BLaER1 treated with 17β-estradiol and CSF1 and Interleukin-3, amounts not matched to agents 10 nM and 100 nM (cell line): Measurements from ENCODE around the gene OAS3.
"Not testable (repeated sequence)": the region's sequence is repeated elsewhere in the genome, so short reads cannot be mapped to it uniquely, and the experiment has no call there.

ENCODE experiments used
- H3K27ac ChIP-seq, 11 experiments: shearing (Covaris generic); formaldehyde crosslinking; 2 replicates each; pipeline ENCODE4 v1.8.1; 2022
- H3K27me3 ChIP-seq, 11 experiments: shearing (Covaris generic); formaldehyde crosslinking; 2 replicates each; pipeline ENCODE4 v1.8.1; 2022
- H3K36me3 ChIP-seq, 11 experiments: shearing (Covaris generic); formaldehyde crosslinking; 2 replicates each; pipeline ENCODE4 v1.8.1; 2022
- H3K4me1 ChIP-seq, 10 experiments: shearing (Covaris generic); formaldehyde crosslinking; 2 replicates each; pipeline ENCODE4 v1.8.1; 2022
- H3K4me2 ChIP-seq, 11 experiments: shearing (Covaris generic); formaldehyde crosslinking; 2 replicates each; pipeline ENCODE4 v1.8.1; 2022
- H3K4me3 ChIP-seq, 10 experiments: shearing (Covaris generic); formaldehyde crosslinking; 2 replicates each; pipeline ENCODE4 v1.8.1; 2022
- H3K9ac ChIP-seq, 11 experiments: shearing (Covaris generic); formaldehyde crosslinking; 2 replicates each; pipeline ENCODE4 v1.8.1; 2022
- H3K9me3 ChIP-seq, 11 experiments: shearing (Covaris generic); formaldehyde crosslinking; replicated peaks in 1 of 11; 2 replicates each; pipeline ENCODE4 v1.8.1; 2022
- H4K20me1 ChIP-seq, 11 experiments: shearing (Covaris generic); formaldehyde crosslinking; 2 replicates each; pipeline ENCODE4 v1.8.1; 2022
- Cebpa-rat ChIP-seq, 11 experiments: shearing (Covaris generic); IDR thresholded peaks; 2 replicates each; pipeline ENCODE4 v1.8.1; 2022

The OAS3 gene

DNA sequence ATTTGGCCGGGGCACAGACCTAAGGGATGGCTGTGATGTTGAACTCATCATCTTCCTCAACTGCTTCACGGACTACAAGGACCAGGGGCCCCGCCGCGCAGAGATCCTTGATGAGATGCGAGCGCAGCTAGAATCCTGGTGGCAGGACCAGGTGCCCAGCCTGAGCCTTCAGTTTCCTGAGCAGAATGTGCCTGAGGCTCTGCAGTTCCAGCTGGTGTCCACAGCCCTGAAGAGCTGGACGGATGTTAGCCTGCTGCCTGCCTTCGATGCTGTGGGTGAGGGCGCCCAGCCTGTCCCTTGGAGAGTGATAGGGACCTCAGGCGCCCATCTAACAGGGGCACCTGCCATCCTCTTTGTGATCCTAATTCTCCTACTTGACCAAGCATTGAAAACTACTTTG, 12.4 kb downstream of the OAS3 start:
- Histone ChIP-seq H3K4me2 (no peak overlapping the region), H4K20me1 (no peaks in the 10 kb centered on the region; a peak in 1 of 22 replicates), H3K9me3 (peaks cover 0 to 14% (median 8%) of the 10 kb centered on the region in 11 experiments; a peak in 15 of 22 replicates), H3K27ac (no peak overlapping the region), H3K9ac (no peak overlapping the region), H3K4me1 (no peaks in the 10 kb centered on the region), H3K4me3 (no peak overlapping the region), H3K27me3 (no peaks in the 10 kb centered on the region), H3K36me3 (peaks cover 6 to 53% (median 30%) of the 10 kb centered on the region in 11 experiments; a peak in 12 of 22 replicates)
- TF ChIP-seq Cebpa-rat (IDR thresholded peaks at IDR 0.05): no peak

DNA sequence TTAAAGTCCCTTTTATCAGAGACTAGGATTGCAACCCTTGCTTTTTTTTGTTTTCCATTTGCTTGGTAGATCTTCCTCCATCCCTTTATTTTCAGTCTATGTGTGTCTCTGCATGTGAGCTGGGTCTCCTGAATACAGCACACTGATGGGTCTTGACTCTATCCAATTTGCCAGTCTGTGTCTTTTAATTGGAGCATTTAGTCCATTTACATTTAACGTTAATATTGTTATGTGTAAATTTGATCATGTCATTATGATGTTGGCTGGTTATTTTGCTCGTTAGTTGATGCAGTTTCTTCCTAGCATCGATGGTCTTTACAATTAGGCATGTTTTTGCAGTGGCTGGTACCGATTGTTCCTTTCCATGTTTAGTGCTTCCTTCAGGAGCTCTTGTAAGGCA, 18.9 kb downstream of the OAS3 start:
- not testable (repeated sequence) for H4K20me1 ChIP-seq, H3K4me3 ChIP-seq, H3K4me1 ChIP-seq, H3K9ac ChIP-seq, H3K27me3 ChIP-seq, H3K27ac ChIP-seq, H3K4me2 ChIP-seq
- peaks cover 0 to 21% (median 10%) of the 10 kb centered on the region in 11 experiments; a peak in 20 of 22 replicates for H3K9me3 ChIP-seq
- peaks cover 10 to 39% (median 20%) of the 10 kb centered on the region in 11 experiments; a peak in 20 of 22 replicates for H3K36me3 ChIP-seq

DNA sequence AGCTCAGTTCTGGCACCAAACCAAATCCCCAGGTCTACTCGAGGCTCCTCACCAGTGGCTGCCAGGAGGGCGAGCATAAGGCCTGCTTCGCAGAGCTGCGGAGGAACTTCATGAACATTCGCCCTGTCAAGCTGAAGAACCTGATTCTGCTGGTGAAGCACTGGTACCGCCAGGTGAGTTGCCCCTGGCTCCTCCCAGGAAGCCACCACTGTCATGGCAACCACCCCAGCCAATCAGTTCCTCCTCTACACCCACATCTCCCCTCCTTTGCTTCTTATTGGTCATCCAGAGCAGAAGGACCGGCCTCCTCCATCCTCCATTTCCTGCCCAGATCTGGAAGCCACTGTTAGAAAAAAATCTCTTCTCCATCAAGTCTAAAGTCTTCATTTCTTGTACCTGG, 22.8 kb downstream of the OAS3 start:
- H3K4me1 ChIP-seq: no peaks in the 10 kb centered on the region
- H3K4me2 ChIP-seq: no peak overlapping the region
- no peak overlapping the region for H3K27ac ChIP-seq
- peaks cover 30 to 64% (median 43%) of the 10 kb centered on the region in 11 experiments; a peak in 21 of 22 replicates for H3K36me3 ChIP-seq
- H3K9me3 ChIP-seq: peaks cover 0 to 18% (median 7%) of the 10 kb centered on the region in 11 experiments; a peak in 11 of 22 replicates
- H3K4me3 ChIP-seq: no peak overlapping the region
- no peak for TF ChIP-seq Cebpa-rat (IDR thresholded peaks at IDR 0.05)
- H3K27me3 ChIP-seq: no peaks in the 10 kb centered on the region
- H4K20me1 ChIP-seq: no peaks in the 10 kb centered on the region; a peak in 2 of 22 replicates
- no peak overlapping the region for H3K9ac ChIP-seq

DNA sequence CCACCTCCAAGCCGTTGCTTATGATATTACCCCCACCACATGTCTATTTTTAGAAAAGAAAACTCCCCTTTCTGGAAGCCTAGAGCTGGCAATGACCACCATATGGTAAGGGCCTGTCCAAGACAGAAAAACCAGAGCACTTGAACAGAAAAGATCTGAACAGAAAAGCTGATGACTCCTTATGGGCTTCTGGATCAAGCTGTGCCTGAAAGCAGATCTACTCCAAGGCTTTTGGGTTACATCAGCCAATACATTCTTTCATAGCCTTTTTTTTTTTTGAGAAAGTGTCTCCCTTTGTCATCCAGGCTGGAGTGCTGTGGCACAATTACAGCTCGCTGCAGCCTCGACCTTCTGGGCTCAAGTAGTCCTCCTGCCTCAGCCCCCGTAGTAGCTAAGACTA, 23.3 kb downstream of the OAS3 start:
- Histone ChIP-seq H3K4me3 (no peak overlapping the region), H3K9me3 (peaks cover 0 to 18% (median 7%) of the 10 kb centered on the region in 11 experiments; a peak in 11 of 22 replicates), H3K27me3 (no peaks in the 10 kb centered on the region), H3K27ac (no peak overlapping the region), H3K4me1 (no peaks in the 10 kb centered on the region), H3K9ac (no peak overlapping the region), H4K20me1 (no peaks in the 10 kb centered on the region; a peak in 2 of 22 replicates), H3K36me3 (peaks cover 30 to 68% (median 47%) of the 10 kb centered on the region in 11 experiments; a peak in 21 of 22 replicates), H3K4me2 (no peak overlapping the region)
- TF ChIP-seq Cebpa-rat (IDR thresholded peaks at IDR 0.05): no peak

DNA sequence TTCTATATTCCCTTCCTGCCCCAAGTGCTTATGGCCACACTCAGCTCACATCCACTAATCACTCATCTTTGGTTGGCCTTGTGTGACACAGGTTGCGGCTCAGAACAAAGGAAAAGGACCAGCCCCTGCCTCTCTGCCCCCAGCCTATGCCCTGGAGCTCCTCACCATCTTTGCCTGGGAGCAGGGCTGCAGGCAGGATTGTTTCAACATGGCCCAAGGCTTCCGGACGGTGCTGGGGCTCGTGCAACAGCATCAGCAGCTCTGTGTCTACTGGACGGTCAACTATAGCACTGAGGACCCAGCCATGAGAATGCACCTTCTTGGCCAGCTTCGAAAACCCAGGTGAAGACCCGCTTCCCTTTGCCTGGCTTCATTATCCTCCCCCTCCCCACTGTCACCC, 24.3 kb downstream of the OAS3 start:
- peaks cover 31 to 79% (median 47%) of the 10 kb centered on the region in 11 experiments; a peak in 21 of 22 replicates for H3K36me3 ChIP-seq
- H3K9ac ChIP-seq: no peak overlapping the region
- no peaks in the 10 kb centered on the region for H3K27me3 ChIP-seq
- H3K4me1 ChIP-seq: no peaks in the 10 kb centered on the region
- TF ChIP-seq Cebpa-rat (IDR thresholded peaks at IDR 0.05): no peak
- no peak overlapping the region for H3K27ac ChIP-seq
- H3K4me2 ChIP-seq: no peak overlapping the region
- H3K4me3 ChIP-seq: no peak overlapping the region
- H3K9me3 ChIP-seq: peaks cover 0 to 18% (median 7%) of the 10 kb centered on the region in 11 experiments; a peak in 11 of 22 replicates
- no peaks in the 10 kb centered on the region; a peak in 2 of 22 replicates for H4K20me1 ChIP-seq

DNA sequence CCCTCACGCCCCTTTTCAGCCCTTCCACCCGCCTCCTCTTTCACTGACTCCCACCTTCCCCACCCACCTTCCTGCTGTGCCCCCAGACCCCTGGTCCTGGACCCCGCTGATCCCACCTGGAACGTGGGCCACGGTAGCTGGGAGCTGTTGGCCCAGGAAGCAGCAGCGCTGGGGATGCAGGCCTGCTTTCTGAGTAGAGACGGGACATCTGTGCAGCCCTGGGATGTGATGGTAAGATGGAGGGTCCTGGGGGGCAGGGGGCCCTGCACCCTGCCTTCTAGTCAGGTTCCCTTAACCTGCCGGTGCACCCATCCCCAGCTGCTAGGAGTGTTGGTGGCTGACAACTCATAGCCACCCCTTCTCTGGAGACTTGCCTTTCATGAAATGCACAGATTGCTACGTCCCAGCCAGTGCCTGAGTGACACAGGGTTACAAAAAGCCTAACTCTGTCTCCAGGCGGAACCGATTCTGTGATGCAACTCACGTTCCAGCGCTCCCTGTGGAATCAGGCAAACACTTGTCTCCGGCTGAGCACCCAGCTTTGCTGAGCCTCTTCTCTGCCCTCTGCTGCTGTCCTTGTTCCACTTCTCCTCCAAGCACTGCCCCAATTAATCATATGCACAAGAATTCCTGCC, 25.1 kb downstream of the OAS3 start:
- no peak for TF ChIP-seq Cebpa-rat (IDR thresholded peaks at IDR 0.05)
- Histone ChIP-seq H3K36me3 (peaks cover 31 to 85% (median 51%) of the 10 kb centered on the region in 11 experiments), H3K4me2 (no peak overlapping the region)

DNA sequence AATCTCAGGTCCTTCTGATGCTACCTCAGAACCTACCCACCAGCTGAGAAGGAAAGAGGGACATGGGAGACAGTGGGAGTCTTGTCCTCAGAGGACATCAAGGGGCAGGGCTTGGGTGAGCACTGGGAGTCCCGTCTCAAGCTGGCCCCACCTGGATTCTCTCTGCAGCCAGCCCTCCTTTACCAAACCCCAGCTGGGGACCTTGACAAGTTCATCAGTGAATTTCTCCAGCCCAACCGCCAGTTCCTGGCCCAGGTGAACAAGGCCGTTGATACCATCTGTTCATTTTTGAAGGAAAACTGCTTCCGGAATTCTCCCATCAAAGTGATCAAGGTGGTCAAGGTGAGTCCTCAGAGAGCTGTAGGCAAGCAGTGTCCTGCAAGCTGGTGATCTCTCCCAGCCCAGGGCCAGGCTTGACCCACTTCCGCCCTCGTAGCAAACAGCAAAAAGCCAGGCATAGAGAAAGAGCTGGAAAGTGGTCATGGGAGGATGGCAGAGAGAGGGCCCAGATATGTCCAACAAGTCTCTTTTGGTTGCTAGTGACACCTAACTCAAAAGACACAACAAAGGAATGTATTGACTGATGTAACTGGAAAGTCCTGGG, 25.9 kb downstream of the OAS3 start:
- no peaks in the 10 kb centered on the region; a peak in 2 of 22 replicates for H4K20me1 ChIP-seq
- H3K36me3 ChIP-seq: peaks cover 31 to 85% (median 49%) of the 10 kb centered on the region in 11 experiments

More for the DNA sequence above, 25.1 kb downstream of the OAS3 start:
- no peak overlapping the region for H3K27ac ChIP-seq
- peaks cover 0 to 18% (median 7%) of the 10 kb centered on the region in 11 experiments; a peak in 11 of 22 replicates for H3K9me3 ChIP-seq
- no peak overlapping the region for H3K9ac ChIP-seq
- no peak overlapping the region for H3K4me3 ChIP-seq
- H3K4me1 ChIP-seq: no peaks in the 10 kb centered on the region
- no peaks in the 10 kb centered on the region for H3K27me3 ChIP-seq
- no peaks in the 10 kb centered on the region; a peak in 2 of 22 replicates for H4K20me1 ChIP-seq

DNA sequence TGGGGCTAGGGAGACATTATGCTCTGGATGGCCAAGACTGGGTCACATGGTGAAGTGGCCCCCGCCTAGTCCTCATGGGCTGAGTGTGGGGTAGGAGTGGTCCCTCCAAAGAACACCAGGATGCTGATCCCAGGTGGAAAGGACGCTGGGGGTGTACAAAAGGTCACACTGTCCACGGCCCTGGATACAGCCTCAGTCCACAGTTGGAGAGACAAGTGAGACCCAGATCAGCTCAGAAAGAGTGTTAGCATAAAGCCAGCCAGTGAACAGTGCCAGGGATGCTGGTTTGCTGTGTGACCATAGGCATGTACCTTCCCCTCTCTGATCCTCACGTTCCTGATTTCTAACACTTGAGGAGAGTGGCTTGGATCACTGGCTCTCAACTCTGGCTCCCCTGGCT, 26.6 kb downstream of the OAS3 start:
- no peaks in the 10 kb centered on the region; a peak in 2 of 22 replicates for H4K20me1 ChIP-seq
- H3K4me2 ChIP-seq: no peak overlapping the region
- H3K9ac ChIP-seq: no peak overlapping the region
- peaks cover 0 to 10% (median 3%) of the 10 kb centered on the region in 11 experiments; a peak in 7 of 22 replicates for H3K9me3 ChIP-seq
- H3K27ac ChIP-seq: no peak overlapping the region
- H3K27me3 ChIP-seq: no peaks in the 10 kb centered on the region
- no peak overlapping the region for H3K4me3 ChIP-seq
- H3K36me3 ChIP-seq: peaks cover 31 to 88% (median 51%) of the 10 kb centered on the region in 11 experiments
- no peak for TF ChIP-seq Cebpa-rat (IDR thresholded peaks at IDR 0.05)
- peaks cover 0 to 2% (median 0%) of the 10 kb centered on the region in 10 experiments; a peak in 5 of 20 replicates for H3K4me1 ChIP-seq

More for the DNA sequence above, 25.9 kb downstream of the OAS3 start:
- Histone ChIP-seq H3K4me1 (no peaks in the 10 kb centered on the region), H3K27ac (no peak overlapping the region), H3K9me3 (peaks cover 0 to 15% (median 7%) of the 10 kb centered on the region in 11 experiments; a peak in 11 of 22 replicates), H3K4me2 (no peak overlapping the region), H3K9ac (no peak overlapping the region), H3K27me3 (no peaks in the 10 kb centered on the region), H3K4me3 (no peak overlapping the region)
- no peak for TF ChIP-seq Cebpa-rat (IDR thresholded peaks at IDR 0.05)

DNA sequence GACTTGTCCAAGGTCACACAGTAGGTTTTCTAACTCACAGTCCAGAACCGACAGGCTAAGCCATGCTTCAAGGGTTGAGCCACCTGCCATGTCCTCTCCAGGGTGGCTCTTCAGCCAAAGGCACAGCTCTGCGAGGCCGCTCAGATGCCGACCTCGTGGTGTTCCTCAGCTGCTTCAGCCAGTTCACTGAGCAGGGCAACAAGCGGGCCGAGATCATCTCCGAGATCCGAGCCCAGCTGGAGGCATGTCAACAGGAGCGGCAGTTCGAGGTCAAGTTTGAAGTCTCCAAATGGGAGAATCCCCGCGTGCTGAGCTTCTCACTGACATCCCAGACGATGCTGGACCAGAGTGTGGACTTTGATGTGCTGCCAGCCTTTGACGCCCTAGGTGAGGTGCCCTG, 27.4 kb downstream of the OAS3 start:
- Histone ChIP-seq H3K27me3 (no peaks in the 10 kb centered on the region), H3K36me3 (peaks cover 31 to 86% (median 52%) of the 10 kb centered on the region in 11 experiments), H3K4me2 (no peak overlapping the region), H3K27ac (no peak overlapping the region), H3K4me1 (peaks cover 0 to 9% (median 7%) of the 10 kb centered on the region in 10 experiments; a peak in 17 of 20 replicates), H4K20me1 (no peaks in the 10 kb centered on the region; a peak in 2 of 22 replicates), H3K9me3 (peaks cover 0 to 8% (median 3%) of the 10 kb centered on the region in 11 experiments; a peak in 4 of 22 replicates), H3K9ac (no peak overlapping the region), H3K4me3 (no peak overlapping the region)
- no peak for TF ChIP-seq Cebpa-rat (IDR thresholded peaks at IDR 0.05)
